GM21786 (cell line): ENCODE measurements around the gene CHST11.
"Not testable (repeated sequence)": the region's sequence is repeated elsewhere in the genome, so short reads cannot be mapped to it uniquely, and the experiment has no call there.

Experiments used
- ATAC-seq: cut with Tn5 transposase; IDR thresholded peaks from one replicate; pipeline ENCODE4 v1.9.1; 2021; ENCODE audit not compliant: unreplicated experiment

The CHST11 gene

DNA sequence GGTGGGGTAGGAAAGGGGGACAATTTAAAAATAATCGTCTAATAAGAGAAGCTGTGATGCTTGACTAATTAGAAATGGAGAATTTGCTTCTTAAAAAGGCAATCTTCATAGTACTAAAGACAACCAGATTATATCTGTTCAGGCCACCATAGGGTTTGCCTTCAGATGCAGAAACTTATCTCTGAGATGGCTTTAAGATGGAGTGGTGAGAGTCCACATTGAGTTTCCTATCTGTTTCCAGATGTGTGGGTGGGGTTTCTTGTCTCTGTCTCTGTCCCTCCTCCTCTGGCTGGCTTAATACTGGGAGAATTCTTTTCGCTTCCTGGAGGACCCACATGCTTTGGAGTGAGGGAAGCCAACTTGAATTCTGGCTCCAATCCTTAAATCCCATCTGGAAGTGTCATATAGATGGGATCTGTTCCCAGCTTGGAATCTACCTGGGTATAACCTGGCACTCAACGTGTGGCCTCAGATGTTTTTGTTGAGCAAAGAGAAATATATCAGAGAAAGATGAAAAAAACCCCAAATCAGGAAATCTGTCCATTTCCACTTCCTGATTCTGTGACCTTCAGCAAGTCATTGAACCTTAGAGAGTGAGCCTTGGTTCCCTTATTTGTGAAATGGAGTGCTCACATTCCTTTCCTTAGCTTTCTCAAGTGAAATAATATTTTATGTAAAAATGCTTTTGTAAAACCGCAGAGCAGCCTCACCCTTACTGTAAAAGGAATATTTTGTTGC lies 66.4 kb downstream of the CHST11 start:
- ATAC-seq, result peak; percentile 31

GRCh38 chr12:104524034-104524832 lies 67.5 kb downstream of the CHST11 start:
- ATAC-seq, result no peak

GRCh38 chr12:104526320-104526719 lies 69.6 kb downstream of the CHST11 start:
- ATAC-seq, result no peak

DNA sequence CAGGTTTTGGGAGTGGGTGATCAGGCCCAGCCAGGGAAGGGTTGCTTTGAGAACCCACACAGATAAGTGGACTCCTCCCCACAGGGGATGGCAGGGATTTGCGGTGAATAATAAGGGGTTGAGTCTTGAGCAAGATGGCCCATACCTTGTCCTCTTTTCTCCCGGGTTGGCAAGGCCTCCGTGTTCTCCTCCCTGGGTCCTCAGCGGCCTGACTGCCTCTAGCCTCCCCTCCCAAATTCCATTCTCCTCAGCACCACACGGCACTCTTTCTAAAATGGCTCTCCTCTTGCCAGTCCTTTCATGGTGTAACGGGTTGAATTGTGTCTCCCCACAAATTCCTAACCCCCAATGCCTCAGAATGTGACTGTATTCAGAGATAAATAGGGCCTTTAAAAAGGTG lies 70.0 kb downstream of the CHST11 start:
- ATAC-seq, result no peak

DNA sequence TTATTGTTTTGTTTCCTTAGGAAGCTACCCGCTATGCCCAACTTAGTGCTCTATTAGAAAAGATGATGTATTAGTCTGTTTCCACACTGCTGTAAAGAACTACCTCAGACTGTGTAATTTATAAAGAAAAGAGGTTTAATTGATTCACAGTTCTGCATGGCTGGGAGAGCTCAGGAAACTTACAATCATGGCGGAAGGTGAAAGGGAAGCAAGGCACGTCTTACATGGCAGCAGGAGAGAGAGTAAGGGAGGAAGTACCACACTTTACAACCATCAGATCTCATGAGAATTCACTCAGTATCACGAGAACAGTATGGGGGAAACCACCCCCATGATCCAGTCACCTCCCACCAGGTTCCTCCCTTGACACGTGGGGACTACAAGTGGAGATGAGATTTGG lies 70.9 kb downstream of the CHST11 start:
- ATAC-seq, result not testable (repeated sequence)

- ATAC-seq, result no peak
Observed at GRCh38 chr12:104529130-104529874, 72.6 kb downstream of the CHST11 start.

GRCh38 chr12:104532636-104533035 lies 75.9 kb downstream of the CHST11 start:
- no peak for ATAC-seq

DNA sequence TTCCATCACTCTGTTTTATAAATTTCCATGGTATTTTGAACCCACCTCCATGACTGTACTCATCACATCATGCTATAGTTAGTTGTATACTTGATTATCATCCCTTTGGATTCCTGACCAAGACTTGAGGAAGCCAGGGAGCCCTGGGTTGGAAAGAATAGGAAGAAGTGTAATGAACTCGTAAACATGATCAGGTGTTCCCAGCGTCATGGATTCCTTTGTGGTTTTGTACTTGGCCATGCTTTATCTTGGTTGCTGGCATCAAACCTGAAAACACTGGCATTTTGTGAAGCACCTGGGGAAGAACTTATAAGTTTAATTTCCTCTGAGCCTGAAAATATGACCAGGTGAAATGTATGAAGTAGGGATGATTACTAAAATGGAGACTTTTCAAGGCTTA lies 76.4 kb downstream of the CHST11 start:
- no peak for ATAC-seq

- no peak for ATAC-seq
Observed at GRCh38 chr12:104534162-104534856, 77.6 kb downstream of the CHST11 start.

DNA sequence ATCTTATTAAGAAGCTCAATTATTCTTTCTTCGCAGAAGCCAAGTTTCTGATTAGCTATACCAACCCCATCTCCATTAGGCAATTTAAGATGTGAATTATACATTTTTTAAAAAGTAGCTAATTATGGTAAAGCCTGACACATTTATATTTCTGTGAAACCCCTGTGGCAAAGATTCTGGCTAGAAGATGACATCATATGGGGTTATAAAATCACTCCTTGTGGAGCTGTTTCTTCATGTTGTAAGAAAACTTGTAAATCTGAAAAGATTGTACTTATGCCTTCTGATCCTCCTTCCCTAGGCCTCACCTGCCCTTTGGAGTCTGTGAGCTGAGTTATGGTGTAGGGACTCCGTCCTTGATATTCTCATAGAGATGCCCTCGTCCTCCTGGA lies 78.1 kb downstream of the CHST11 start:
- ATAC-seq, result no peak

GRCh38 chr12:104535369-104535768 lies 78.6 kb downstream of the CHST11 start:
- ATAC-seq, result no peak

DNA sequence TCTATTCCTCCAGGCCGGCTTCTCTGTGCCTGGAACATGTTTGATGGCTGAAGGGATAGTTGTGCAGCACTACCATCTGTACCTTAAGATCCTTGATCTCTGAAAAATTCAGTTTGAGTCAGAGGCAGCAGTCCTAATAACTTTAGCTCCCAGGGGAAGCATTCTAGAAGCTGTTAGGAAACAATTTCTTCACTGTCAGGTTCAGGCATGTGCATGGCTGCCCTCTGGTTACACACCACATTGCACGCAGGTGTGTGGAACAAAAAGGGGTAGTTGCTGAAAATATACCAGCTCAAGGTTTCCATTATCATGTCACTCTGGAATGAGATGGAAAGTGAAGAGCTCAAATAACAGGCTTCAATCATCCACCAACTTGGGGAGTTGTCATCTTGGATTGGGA lies 80.1 kb downstream of the CHST11 start:
- no peak for ATAC-seq

GRCh38 chr12:104538056-104538455 lies 81.3 kb downstream of the CHST11 start:
- no peak for ATAC-seq

GRCh38 chr12:104538891-104539462 lies 82.2 kb downstream of the CHST11 start:
- no peak for ATAC-seq

DNA sequence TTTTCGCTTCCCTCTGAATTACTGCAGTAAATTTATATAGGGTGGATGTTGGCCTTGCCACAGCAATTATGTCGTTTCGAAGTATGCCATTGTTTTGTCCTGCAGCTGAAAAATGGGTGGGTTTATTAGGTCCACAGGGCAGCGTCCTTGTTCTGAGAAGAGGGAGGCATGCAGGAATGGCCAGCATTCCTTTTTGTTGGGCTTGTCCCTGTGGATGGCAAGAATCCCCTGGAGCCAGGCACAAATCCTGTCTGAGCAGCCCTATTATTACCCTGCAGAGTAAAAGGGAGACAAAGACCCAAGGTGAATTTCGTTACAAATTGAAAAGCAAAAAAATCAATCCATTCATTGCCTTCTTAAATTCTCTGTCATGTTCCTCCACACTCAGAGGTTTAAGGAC lies 88.1 kb downstream of the CHST11 start:
- ATAC-seq, result no peak

DNA sequence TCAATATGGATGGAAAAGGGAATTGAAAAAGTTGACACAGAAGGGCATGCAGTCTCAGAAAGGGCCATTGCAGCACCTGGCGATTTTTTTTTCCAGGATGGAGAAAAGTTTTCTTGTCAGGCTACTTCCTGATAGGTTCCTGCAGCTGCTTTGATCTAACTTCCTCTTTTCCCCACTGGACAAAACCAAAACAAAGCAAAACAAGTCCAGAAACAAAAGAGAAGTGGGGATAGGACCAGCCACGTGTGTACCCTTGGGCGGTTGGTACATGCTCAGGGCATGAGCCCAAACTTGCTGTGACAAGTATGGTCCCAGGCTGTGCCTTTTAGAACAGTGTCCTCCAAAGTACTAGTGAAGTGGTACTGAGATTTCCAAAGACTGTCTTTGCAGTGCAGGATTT lies 89.8 kb downstream of the CHST11 start:
- ATAC-seq, result no peak

DNA sequence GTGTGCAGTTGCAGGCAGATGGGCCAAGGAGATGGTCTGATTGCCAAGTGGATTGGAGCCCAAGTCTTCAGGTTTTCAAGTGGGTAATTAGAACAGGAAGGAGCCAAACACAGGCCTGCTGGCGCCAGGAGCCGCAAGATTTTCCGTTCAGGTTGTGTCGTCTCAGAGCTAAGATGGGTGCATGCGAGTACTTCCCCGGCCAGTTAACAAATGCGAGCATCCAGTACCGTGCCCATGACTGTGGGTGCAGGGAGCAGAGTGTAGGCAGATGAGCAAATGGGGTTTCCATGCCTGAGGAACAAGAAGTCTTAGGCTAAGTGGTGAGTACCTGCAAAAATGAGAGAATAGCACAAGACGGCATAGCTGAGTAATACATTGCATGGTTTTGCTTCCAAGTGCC lies 90.5 kb downstream of the CHST11 start:
- no peak for ATAC-seq

- ATAC-seq, result no peak
Observed at GRCh38 chr12:104549815-104550480, 93.2 kb downstream of the CHST11 start.

GRCh38 chr12:104551313-104551931 lies 94.7 kb downstream of the CHST11 start:
- no peak for ATAC-seq

GRCh38 chr12:104553421-104553820 lies 96.7 kb downstream of the CHST11 start:
- no peak for ATAC-seq
